DLD1 (cell line): Measurements from ENCODE around the gene NCBP3.

Experiments used
- in situ Hi-C: cut with HindIII; loops from 2 replicates; pipeline ENCODE4 v1.10.0; 2017; ENCODE audit warnings: low sequenced_read_pairs

Gene NCBP3

GRCh38 chr17:3845621-3846436, at the start of gene NCBP3:
Gene NCBP3 (minus strand): TSS chr17:3846246. CDS start chr17:3846223, 23 bp downstream.
- in situ Hi-C loops: no loop called here

- in situ Hi-C loops: no loop called here
These were observed 49.3 kb upstream of the NCBP3 start for GRCh38 chr17:3895354-3895753.

GRCh38 chr17:3894911-3895343, 48.9 kb upstream of the NCBP3 start:
- in situ Hi-C loops: no loop called here

GRCh38 chr17:3894188-3894587, 48.1 kb upstream of the NCBP3 start:
- in situ Hi-C loops: no loop called here

- in situ Hi-C loops: no loop called here
These were observed 47.7 kb upstream of the NCBP3 start for GRCh38 chr17:3893720-3894116.

- in situ Hi-C loops: no loop called here
These were observed 47.1 kb upstream of the NCBP3 start, which contains the start of gene CAMKK1 for GRCh38 chr17:3893003-3893719. Gene CAMKK1 (minus strand): TSS chr17:3893053. CDS start chr17:3885687, 7,366 bp downstream.

- in situ Hi-C loops: no loop called here
These were observed 46.3 kb upstream of the NCBP3 start for GRCh38 chr17:3892095-3892998.

GRCh38 chr17:3891626-3892094, 45.6 kb upstream of the NCBP3 start:
- in situ Hi-C loops: no loop called here

- in situ Hi-C loops: no loop called here
These were observed 44.8 kb upstream of the NCBP3 start for GRCh38 chr17:3890878-3891219.

- in situ Hi-C loops: no loop called here
These were observed 44.2 kb upstream of the NCBP3 start for GRCh38 chr17:3890082-3890877.

GRCh38 chr17:3889325-3890012, 43.4 kb upstream of the NCBP3 start:
- in situ Hi-C loops: no loop called here

- in situ Hi-C loops: no loop called here
These were observed 42.5 kb upstream of the NCBP3 start for GRCh38 chr17:3888343-3889171.

- in situ Hi-C loops: no loop called here
These were observed 41.8 kb upstream of the NCBP3 start for GRCh38 chr17:3887804-3888203.

GRCh38 chr17:3887394-3887793, 41.3 kb upstream of the NCBP3 start:
- in situ Hi-C loops: no loop called here

- in situ Hi-C loops: no loop called here
These were observed 40.7 kb upstream of the NCBP3 start for GRCh38 chr17:3886776-3887175.

- in situ Hi-C loops: no loop called here
These were observed 39.9 kb upstream of the NCBP3 start for GRCh38 chr17:3885970-3886369.

- in situ Hi-C loops: no loop called here
These were observed 39.2 kb upstream of the NCBP3 start for GRCh38 chr17:3885271-3885670.

- in situ Hi-C loops: no loop called here
These were observed 38.1 kb upstream of the NCBP3 start for GRCh38 chr17:3884188-3884587.

- in situ Hi-C loops: no loop called here
These were observed 36.2 kb upstream of the NCBP3 start for GRCh38 chr17:3882276-3882675.
